ENCODE measurements around the gene PCDHA1.

- TF ChIP-seq CTCF (IDR thresholded peaks at IDR 0.05) (no peak; the same call in 1 of the 2 replicates), ZFX (IDR thresholded peaks at IDR 0.05; ENCODE audit: borderline replicate concordance) (no peak)
Observed at GRCh38 chr5:140966293-140967225, 180.6 kb downstream of the PCDHA1 start, which contains the start of gene PCDHAC2.

Data from 22Rv1 (cell line).